Measurements from ENCODE around the gene CYP11A1.

DNA sequence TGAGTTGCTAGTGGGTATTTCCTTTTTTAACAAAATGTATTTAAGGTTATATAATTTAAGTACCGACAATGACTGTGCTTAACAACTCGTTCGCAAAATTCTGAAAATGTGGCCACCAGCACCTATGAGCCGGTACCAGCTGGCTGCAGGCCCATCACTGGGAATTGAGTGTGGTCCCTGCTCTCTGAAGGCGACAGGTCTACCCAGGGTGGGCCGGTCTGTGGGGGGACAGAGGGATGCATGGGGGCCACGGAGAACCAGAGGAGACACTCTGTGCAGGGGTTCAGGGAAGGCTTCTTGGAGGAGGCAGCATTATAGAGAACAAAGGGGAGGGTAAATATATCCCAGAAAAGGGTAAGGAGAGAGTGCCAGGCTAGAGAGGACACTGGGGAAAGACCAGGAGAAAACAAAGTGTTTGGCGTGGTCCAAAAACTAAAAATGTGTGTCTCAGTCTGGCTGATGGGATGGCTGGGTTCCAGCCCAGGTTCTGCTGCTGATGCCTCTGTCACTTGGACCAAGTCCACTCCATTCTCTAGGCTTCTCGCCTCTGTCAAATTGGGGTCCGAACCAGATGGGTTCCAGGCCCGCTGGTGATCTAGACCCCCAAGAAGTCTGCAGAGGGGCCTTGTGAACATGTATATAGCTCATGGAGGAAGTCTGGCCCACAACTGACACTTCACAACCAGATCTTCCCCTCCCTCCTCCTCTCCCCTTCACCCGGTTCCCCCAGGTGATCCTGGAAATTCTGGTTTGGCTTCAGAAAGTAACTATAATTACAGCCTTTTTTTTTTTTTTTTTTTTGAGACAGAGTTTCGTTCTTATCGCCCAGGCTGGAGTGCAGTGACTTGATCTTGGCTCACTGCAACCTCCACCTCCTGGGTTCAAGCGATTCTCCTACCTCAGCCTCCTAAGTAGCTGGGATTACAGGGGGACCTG lies 10.7 kb upstream of the CYP11A1 start:
- TF ChIP-seq, protein P1, sequence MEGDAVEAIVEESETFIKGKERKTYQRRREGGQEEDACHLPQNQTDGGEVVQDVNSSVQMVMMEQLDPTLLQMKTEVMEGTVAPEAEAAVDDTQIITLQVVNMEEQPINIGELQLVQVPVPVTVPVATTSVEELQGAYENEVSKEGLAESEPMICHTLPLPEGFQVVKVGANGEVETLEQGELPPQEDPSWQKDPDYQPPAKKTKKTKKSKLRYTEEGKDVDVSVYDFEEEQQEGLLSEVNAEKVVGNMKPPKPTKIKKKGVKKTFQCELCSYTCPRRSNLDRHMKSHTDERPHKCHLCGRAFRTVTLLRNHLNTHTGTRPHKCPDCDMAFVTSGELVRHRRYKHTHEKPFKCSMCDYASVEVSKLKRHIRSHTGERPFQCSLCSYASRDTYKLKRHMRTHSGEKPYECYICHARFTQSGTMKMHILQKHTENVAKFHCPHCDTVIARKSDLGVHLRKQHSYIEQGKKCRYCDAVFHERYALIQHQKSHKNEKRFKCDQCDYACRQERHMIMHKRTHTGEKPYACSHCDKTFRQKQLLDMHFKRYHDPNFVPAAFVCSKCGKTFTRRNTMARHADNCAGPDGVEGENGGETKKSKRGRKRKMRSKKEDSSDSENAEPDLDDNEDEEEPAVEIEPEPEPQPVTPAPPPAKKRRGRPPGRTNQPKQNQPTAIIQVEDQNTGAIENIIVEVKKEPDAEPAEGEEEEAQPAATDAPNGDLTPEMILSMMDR (IDR thresholded peaks at IDR 0.05; ENCODE audit: low read length), result no peak
- TF ChIP-seq EZH2 (optimal IDR thresholded peaks at IDR 0.05; ENCODE audit: low read depth, low read length), result no peak
- TF ChIP-seq EZH2phosphoT487 (IDR thresholded peaks at IDR 0.05; ENCODE audit: low read length), result no peak

All from MM.1S (cell line).